ENCODE results near the gene ISLR2. TPM values are rescaled to one million over a fixed set of nuclear protein-coding genes. Genes with fewer than 3 reads are reported as not detected.

The ISLR2 gene
- total and polyA plus RNA-seq, 12 donors: 0.13 to 2.6 (median 0.48) TPM; not detected in 1

- TF ChIP-seq CTCF (IDR thresholded peaks at IDR 0.05) (no peak), POLR2A (IDR thresholded peaks at IDR 0.05) (no peak)
- no peaks in the 10 kb centered on the region for H3K9me3 ChIP-seq (replicated peaks in 1 of 3)
- 12 to 23% (median 20%) methylated on average over 3 of the region's 3 CpGs for WGBS, 4 donors
- DNase-seq: peak in 6 of 7 donors; percentile 49 to 71 (median 60)
- no peaks in the 10 kb centered on the region for H3K36me3 ChIP-seq (replicated peaks in 1 of 2)
- intact Hi-C loops (cut with DNase I): no loop called here
- H3K4me3 ChIP-seq: no peak overlapping the region
- H3K27ac ChIP-seq: peak overlapping the region in 2 of 5 donors; percentile 21 to 66
- peaks cover 10 to 14% of the 10 kb centered on the region in 2 donors for H3K4me1 ChIP-seq (replicated peaks in 1 of 2)
- H3K27me3 ChIP-seq: no peaks in the 10 kb centered on the region
These were observed 38.3 kb downstream of the ISLR2 start for GRCh38 chr15:74168711-74169126.

- WGBS, 4 donors: 82 to 92% (median 86%) methylated on average over 15 of the region's 15 CpGs
- intact Hi-C loops (cut with DNase I): no loop called here
- Histone ChIP-seq H3K9me3 (replicated peaks in 1 of 3) (no peaks in the 10 kb centered on the region), H3K27me3 (no peaks in the 10 kb centered on the region), H3K4me1 (replicated peaks in 1 of 2) (peaks cover 10 to 14% of the 10 kb centered on the region in 2 donors), H3K4me3 (no peak overlapping the region), H3K36me3 (replicated peaks in 1 of 2) (no peaks in the 10 kb centered on the region), H3K27ac (peak overlapping the region in 2 of 5 donors; percentile 6 to 39)
- no peak for TF ChIP-seq POLR2A (IDR thresholded peaks at IDR 0.05)
- no peak for TF ChIP-seq CTCF (IDR thresholded peaks at IDR 0.05)
- DNase-seq: no peak
These were observed 39.9 kb downstream of the ISLR2 start for GRCh38 chr15:74170071-74170844.

- intact Hi-C loops (cut with DNase I): no loop called here
- H3K4me1 ChIP-seq (replicated peaks in 1 of 2): peaks cover 10 to 14% of the 10 kb centered on the region in 2 donors
- peak overlapping the region in 2 of 5 donors; percentile 6 to 39 for H3K27ac ChIP-seq
- TF ChIP-seq CTCF (IDR thresholded peaks at IDR 0.05) (no peak), POLR2A (IDR thresholded peaks at IDR 0.05) (no peak)
- no peaks in the 10 kb centered on the region for H3K9me3 ChIP-seq (replicated peaks in 1 of 3)
- WGBS, 4 donors: 67 to 97% (median 93%) methylated on average over 1 to 7 of the region's 7 CpGs
- no peak overlapping the region for H3K4me3 ChIP-seq
- H3K27me3 ChIP-seq: no peaks in the 10 kb centered on the region
- DNase-seq: no peak
- no peaks in the 10 kb centered on the region for H3K36me3 ChIP-seq (replicated peaks in 1 of 2)
These were observed 40.6 kb downstream of the ISLR2 start for GRCh38 chr15:74170875-74171578.

- TF ChIP-seq POLR2A (IDR thresholded peaks at IDR 0.05) (no peak), CTCF (IDR thresholded peaks at IDR 0.05) (no peak)
These were observed 41.7 kb downstream of the ISLR2 start for GRCh38 chr15:74171965-74172541.

More at GRCh38 chr15:74171965-74172541, 41.7 kb downstream of the ISLR2 start:
- no peaks in the 10 kb centered on the region for H3K36me3 ChIP-seq (replicated peaks in 1 of 2)
- 67 to 100% (median 93%) methylated on average over 1 of the region's 1 CpG for WGBS, 4 donors
- intact Hi-C loops (cut with DNase I): no loop called here
- H3K27ac ChIP-seq: peak overlapping the region in 2 of 5 donors; percentile 33 to 77
- peaks cover 10 to 14% of the 10 kb centered on the region in 2 donors for H3K4me1 ChIP-seq (replicated peaks in 1 of 2)
- no peaks in the 10 kb centered on the region for H3K27me3 ChIP-seq
- no peak for DNase-seq
- H3K9me3 ChIP-seq (replicated peaks in 1 of 3): no peaks in the 10 kb centered on the region
- no peak overlapping the region for H3K4me3 ChIP-seq
